HCT116 (cell line): Measurements from ENCODE around the gene DHX58. TPM values are rescaled to one million over a fixed set of nuclear protein-coding genes. Genes with fewer than 3 reads are reported as not detected.

Experiments
- ATAC-seq: fragments of 200-7000 bp; cut with Tn5 transposase; 2 replicates; pipeline ENCODE4 v1.9.1; 2020; ENCODE audit warnings: mild to moderate bottlenecking, moderate library complexity
- BruUV-seq: library from RNA; stranded (reverse); fragments of 400-500 nt; replicated peaks from 2 replicates; lab custom pipeline; 2021; lab: Mats Ljungman, UMichigan
- CTCF ChIA-PET: fragments of 300-600 bp; sonication (Branson Sonifier 250); formaldehyde crosslinking; loops from one replicate; lab custom pipeline; 2021; ENCODE audit warnings: antibody characterized with exemption; lab: Charles Lee
- POLR2A ChIA-PET: fragments of 300-600, 350-600 bp; sonication (Branson Sonifier 250); formaldehyde crosslinking; loops from one replicate; lab custom pipeline; 2021; ENCODE audit warnings: antibody characterized with exemption; lab: Charles Lee
- RAD21 ChIA-PET, 2 experiments: fragments of 300-600 bp; sonication (Branson Sonifier 250); formaldehyde crosslinking; loops; one replicate each; lab custom pipeline; 2023; ENCODE audit warnings: low total read pairs in 2 of 2; ENCODE audit not compliant: uncharacterized antibody in 2 of 2, unreplicated experiment in 2 of 2, low non-redundant PET in 1 of 2; lab: Charles Lee
- DNase-seq: peaks from one replicate; pipeline ENCODE4 v3.0.0-alpha.2; 2010; ENCODE audit warnings: low read depth, low spot score
- H2AFZ ChIP-seq: fragments of 200-600 bp; shearing (Covaris generic), sonication (generic); 2 replicates; pipeline ENCODE4 v1.6.1; 2017; ENCODE audit warnings: low read depth, mixed run types, mixed read lengths, antibody characterized with exemption, low read length; ENCODE audit not compliant: poor library complexity, severe bottlenecking
- H3K27ac ChIP-seq: 2 replicates; pipeline ENCODE4 v1.5.1; 2012; ENCODE audit warnings: low read depth, low read length
- H3K27me3 ChIP-seq: fragments of 200-600 bp; sonication (generic); 2 replicates; pipeline ENCODE4 v1.6.1; 2016; ENCODE audit warnings: mixed run types, low read length, mixed read lengths; ENCODE audit not compliant: insufficient read depth
- H3K36me3 ChIP-seq, 2 experiments: fragments of 200-500 bp in 1 of 2; fragments of 200-600 bp in 1 of 2; sonication (Bioruptor generic) in 1 of 2; sonication (generic) in 1 of 2; 2 replicates each; pipeline versions ENCODE4 v1.5.1 to v1.6.1; 2014 to 2016; ENCODE audit warnings: low read length in 2 of 2, inconsistent platforms in 1 of 2, mixed read lengths in 1 of 2, mixed run types in 1 of 2; ENCODE audit not compliant: insufficient read depth in 2 of 2, control insufficient read depth in 1 of 2
- H3K4me1 ChIP-seq, 2 experiments: fragments of 200-600 bp in 1 of 2; sonication (generic) in 1 of 2; 2 replicates each; pipeline versions ENCODE4 v1.5.1 to v1.6.1; 2012 to 2017; ENCODE audit warnings: low read length in 2 of 2, inconsistent platforms in 1 of 2, mild to moderate bottlenecking in 1 of 2, mixed read lengths in 1 of 2, mixed run types in 1 of 2, moderate library complexity in 1 of 2; ENCODE audit not compliant: insufficient read depth in 2 of 2, control insufficient read depth in 1 of 2
- H3K4me2 ChIP-seq: fragments of 200-600 bp; sonication (generic); 2 replicates; pipeline ENCODE4 v1.6.1; 2017; ENCODE audit warnings: mixed run types, low read length, mixed read lengths
- H3K4me3 ChIP-seq, 2 experiments: fragments of 200-600 bp in 1 of 2; sonication (generic) in 1 of 2; replicated peaks in 1 of 2; 2 replicates each; pipeline ENCODE4 v1.5.1; 2011 to 2016; ENCODE audit warnings: low read length in 2 of 2, control low read depth in 1 of 2, low read depth in 1 of 2, mild to moderate bottlenecking in 1 of 2, mixed read lengths in 1 of 2, mixed run types in 1 of 2
- H3K79me2 ChIP-seq: fragments of 200-600 bp; sonication (generic); 2 replicates; pipeline ENCODE4 v1.6.1; 2017; ENCODE audit warnings: mild to moderate bottlenecking, mixed run types, low read length, moderate library complexity, mixed read lengths; ENCODE audit not compliant: insufficient read depth
- H3K9ac ChIP-seq: fragments of 200-600 bp; sonication (generic); 2 replicates; pipeline ENCODE4 v1.6.1; 2016; ENCODE audit warnings: low read length, mixed read lengths
- H3K9me2 ChIP-seq: fragments of 200-600 bp; sonication (generic), shearing (Covaris generic); 2 replicates; pipeline ENCODE4 v1.6.1; 2017; ENCODE audit warnings: mixed run types, mild to moderate bottlenecking, moderate library complexity; ENCODE audit not compliant: insufficient read depth
- H3K9me3 ChIP-seq, 2 experiments: fragments of 200-500 bp in 1 of 2; fragments of 200-600 bp in 1 of 2; sonication (Bioruptor generic) in 1 of 2; sonication (generic) in 1 of 2; 2 replicates each; pipeline ENCODE4 v1.6.1; 2014 to 2017; ENCODE audit warnings: low read length in 2 of 2, mixed read lengths in 2 of 2, inconsistent platforms in 1 of 2, low read depth in 1 of 2, mild to moderate bottlenecking in 1 of 2, mixed run types in 1 of 2, moderate library complexity in 1 of 2; ENCODE audit not compliant: control insufficient read depth in 1 of 2, insufficient read depth in 1 of 2
- H4K20me1 ChIP-seq: fragments of 200-600 bp; sonication (generic), shearing (Covaris generic); 2 replicates; pipeline ENCODE4 v1.6.1; 2017; ENCODE audit warnings: mixed run types, mild to moderate bottlenecking, moderate library complexity; ENCODE audit not compliant: insufficient read depth
- ATF3 ChIP-seq: IDR thresholded peaks from 2 replicates; pipeline ENCODE4 v1.6.1; 2012
- CTCF ChIP-seq, 3 experiments: fragments of 200-600 bp in 1 of 3; sonication (generic) in 1 of 3; IDR thresholded peaks in 2 of 3; conservative IDR thresholded peaks in 1 of 3; 2 replicates each; pipeline ENCODE4 v1.5.1; 2012 to 2017; ENCODE audit warnings: low read depth in 2 of 3, low read length in 2 of 3, antibody characterized with exemption in 1 of 3, borderline replicate concordance in 1 of 3, control low read depth in 1 of 3, mild to moderate bottlenecking in 1 of 3, mixed read lengths in 1 of 3, mixed run types in 1 of 3, moderate library complexity in 1 of 3; ENCODE audit not compliant: insufficient read depth in 1 of 3
- EZH2 ChIP-seq: fragments of 200-600 bp; sonication (generic); IDR thresholded peaks from 2 replicates; pipeline ENCODE4 v1.6.1; 2017; ENCODE audit warnings: antibody characterized with exemption, mixed run types
- JUND ChIP-seq: IDR thresholded peaks from 2 replicates; pipeline ENCODE4 v1.6.1; 2012
- MAX ChIP-seq: IDR thresholded peaks from 2 replicates; pipeline ENCODE4 v1.6.1; 2012
- POLR2A ChIP-seq: IDR thresholded peaks from 2 replicates; pipeline ENCODE4 v1.7.0; 2011; ENCODE audit warnings: borderline replicate concordance; ENCODE audit not compliant: insufficient read depth, insufficient read length; ENCODE audit errors: extremely low read depth
- POLR2AphosphoS5 ChIP-seq: IDR thresholded peaks from 2 replicates; pipeline ENCODE4 v1.6.1; 2011; ENCODE audit warnings: mild to moderate bottlenecking, low read depth, low read length, moderate library complexity
- SIN3A ChIP-seq: IDR thresholded peaks from 2 replicates; pipeline ENCODE4 v1.6.1; 2012; ENCODE audit warnings: low read depth
- SP1 ChIP-seq: IDR thresholded peaks from 2 replicates; pipeline ENCODE4 v1.6.1; 2012; ENCODE audit warnings: low read depth
- SRF ChIP-seq: IDR thresholded peaks from 2 replicates; pipeline ENCODE4 v1.6.1; 2012; ENCODE audit warnings: low read depth
- TCF7L2 ChIP-seq: IDR thresholded peaks from 2 replicates; pipeline ENCODE4 v1.7.0; 2011; ENCODE audit warnings: borderline replicate concordance, inconsistent platforms; ENCODE audit not compliant: insufficient read depth, insufficient read length; ENCODE audit errors: extremely low read depth
- YY1 ChIP-seq: IDR thresholded peaks from 2 replicates; pipeline ENCODE4 v1.6.1; 2011; ENCODE audit warnings: low read length, low read depth, moderate library complexity, mild to moderate bottlenecking; ENCODE audit not compliant: insufficient replicate concordance; ENCODE audit errors: extremely low read depth
- ZFX ChIP-seq: fragments of 450-650 bp; IDR thresholded peaks from 2 replicates; pipeline ENCODE4 v1.6.1; 2017
- intact Hi-C: fragments of 100-400 bp; cut with micrococcal nuclease; formaldehyde crosslinking; loops from 2 replicates; pipeline ENCODE4 v1.10.0; 2022
- total RNA-seq: library from RNA; stranded (reverse); gene quantifications from one replicate; pipeline ENCODE4 v1.2.1, GENCODE V29; 2021; ENCODE audit not compliant: unreplicated experiment

The DHX58 gene
- total RNA-seq, 1 experiment from 2014 or later, result 1.2 TPM

GRCh38 chr17:42111871-42112551 lies 503 bp downstream of the DHX58 start:
- ChIA-PET POLR2A (no interaction called here), RAD21 (interaction anchor here in 1 of 2 experiments (1.1 kb wide), 1 partner anchor 9 kb away, joined by 3 read pairs; the partner anchor contains the start of gene KAT2A), CTCF (interaction anchor here (1.9 kb wide), 1 partner anchor 11 kb away, joined by 5 read pairs; no protein-coding TSS in a partner anchor)
- H3K4me3 ChIP-seq, result no peak overlapping the region
- intact Hi-C loops, result no loop called here
- DNase-seq (no peak), ATAC-seq (no peak)
- H3K79me2 ChIP-seq, result no peaks in the 10 kb centered on the region
- BruUV-seq, result no TSS peak
- peaks cover 3 to 7% of the 10 kb centered on the region in 2 experiments for H3K36me3 ChIP-seq
- no peak overlapping the region for H3K9ac ChIP-seq
- peaks cover 7 to 13% of the 10 kb centered on the region in 2 experiments; a peak in 3 of 4 replicates for H3K4me1 ChIP-seq
- no peak overlapping the region for H2AFZ ChIP-seq
- H3K9me3 ChIP-seq, result no peaks in the 10 kb centered on the region
- no peaks in the 10 kb centered on the region for H3K27me3 ChIP-seq
- H3K9me2 ChIP-seq, result no peaks in the 10 kb centered on the region
- TF ChIP-seq TCF7L2 (no peak), SP1 (no peak), SRF (no peak), CTCF (IDR thresholded peaks at IDR 0.05 in 2 of 3, conservative IDR thresholded peaks at IDR 0.05 in 1 of 3; ENCODE audit: borderline replicate concordance in 1 of 3, insufficient read depth in 1 of 3, low read depth in 2 of 3, low read length in 2 of 3) (no peak), POLR2AphosphoS5 (no peak), MAX (no peak), ZFX (no peak), YY1 (no peak), SIN3A (no peak), EZH2 (no peak), JUND (no peak), ATF3 (no peak), POLR2A (no peak)
- no peak overlapping the region for H3K4me2 ChIP-seq
- H3K27ac ChIP-seq, result no peak overlapping the region
- no peaks in the 10 kb centered on the region for H4K20me1 ChIP-seq
